ENCODE results near the gene ELP5. TPM values are rescaled to one million over a fixed set of nuclear protein-coding genes. Genes with fewer than 3 reads are reported as not detected.

ELP5 gene
- total RNA-seq, 1 experiment from 2014 or later, result 49.6 TPM

DNA sequence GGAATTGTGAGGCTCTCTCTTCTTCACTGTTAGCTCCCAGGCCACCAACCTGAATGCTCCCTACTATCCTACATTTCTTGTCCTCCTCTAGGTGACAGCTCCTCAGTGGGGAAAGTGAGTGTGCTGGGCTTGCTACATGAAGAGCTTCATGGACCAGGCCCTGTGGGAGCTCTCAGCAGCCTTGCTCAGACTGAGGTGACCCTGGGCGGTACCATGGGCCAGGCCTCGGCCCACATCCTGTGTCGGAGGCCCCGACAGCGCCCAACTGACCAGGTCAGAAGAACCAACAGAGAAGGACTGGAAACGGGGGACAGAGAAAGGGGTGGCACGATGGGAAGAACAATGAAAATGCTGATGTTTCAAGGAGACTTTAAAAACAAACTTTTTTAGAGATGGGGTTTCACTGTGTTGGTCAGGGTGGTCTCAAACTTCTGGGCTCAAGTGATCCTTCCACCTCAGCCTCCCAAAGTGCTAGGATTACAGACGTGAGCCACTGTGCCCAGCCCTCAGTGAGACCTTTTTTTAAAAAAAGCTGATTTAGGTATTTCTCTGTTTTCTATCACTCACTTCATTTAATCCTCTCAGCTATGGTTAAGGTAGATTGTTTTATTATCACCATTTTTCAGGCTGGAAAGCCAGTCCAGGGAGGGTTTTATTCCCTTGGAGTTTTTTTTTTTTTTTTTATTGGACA lies 4.9 kb downstream of the ELP5 start:
- H2AK5ac ChIP-seq (ENCODE audit: insufficient read length, low read length), result no peak overlapping the region
- no peak overlapping the region for H3K56ac ChIP-seq (ENCODE audit: insufficient read length, low read depth, low read length)
- Mint-ChIP-seq H3K4me3 (no peak overlapping the region; a peak in 1 of 5 replicates), H3K36me3 (ENCODE audit: insufficient read depth in 1 of 3, low read depth in 3 of 3) (peaks cover 22 to 67% (median 60%) of the 10 kb centered on the region in 3 experiments), H3K27ac (peak overlapping the region; percentile 19 to 92 (median 77); a peak in 5 of 7 replicates), H3K27me3 (ENCODE audit: low read depth) (peaks cover 2% of the 10 kb centered on the region), H3K4me1 (peaks cover 12 to 25% of the 10 kb centered on the region in 2 experiments), H3K9me3 (no peaks in the 10 kb centered on the region)
- H3K79me2 ChIP-seq (ENCODE audit: insufficient read depth, low read length), result peaks cover 8% of the 10 kb centered on the region; the same call in 1 of the 2 replicates
- no peak overlapping the region for H2BK120ac ChIP-seq (ENCODE audit: low read depth, low read length, poor library complexity, severe bottlenecking)
- no peak overlapping the region for H3K14ac ChIP-seq (ENCODE audit: insufficient read depth, low read length)
- H4K8ac ChIP-seq (replicated peaks; ENCODE audit: insufficient read length, low read depth, low read length), result no peak overlapping the region
- H2AFZ ChIP-seq (ENCODE audit: low read length), result no peak overlapping the region
- no peak overlapping the region for H2BK15ac ChIP-seq (ENCODE audit: low read depth, low read length)
- no peaks in the 10 kb centered on the region for H3K27me3 ChIP-seq (ENCODE audit: insufficient read depth, low read length)
- H3T11ph ChIP-seq (ENCODE audit: low read length), result no peak overlapping the region
- H3K9ac ChIP-seq (ENCODE audit: extremely low read depth, insufficient read length, low read length), result no peak overlapping the region
- WGBS (ENCODE audit: extremely low coverage, insufficient read length, low lambda C conversion rate), result no CpG with 5 or more reads among the region's 8 CpGs
- no peak for TF ChIP-seq CTCF (conservative IDR thresholded peaks at IDR 0.05)
- H3K4ac ChIP-seq (ENCODE audit: low read depth, low read length), result no peak overlapping the region
- no peak overlapping the region for H3K18ac ChIP-seq (ENCODE audit: insufficient read length, low read depth, low read length)
- H3K23ac ChIP-seq (ENCODE audit: insufficient read length, low read depth, low read length), result no peak overlapping the region
- no peak overlapping the region for H4K5ac ChIP-seq (ENCODE audit: insufficient read length, low read depth, low read length)
- no peak overlapping the region for H4K91ac ChIP-seq (ENCODE audit: insufficient read length, low read depth, low read length)
- no peak overlapping the region for H2BK12ac ChIP-seq (ENCODE audit: insufficient read length, low read depth, low read length)
- H2BK5ac ChIP-seq (ENCODE audit: insufficient read length, low read length), result no peak overlapping the region
- no peak overlapping the region for H3K27ac ChIP-seq (ENCODE audit: insufficient read length, low read depth, low read length)
- DNase-seq, result no peak
- H3K23me2 ChIP-seq (ENCODE audit: insufficient read length, low read depth, low read length, poor library complexity, severe bottlenecking), result peaks cover 12% of the 10 kb centered on the region
- no peaks in the 10 kb centered on the region for H3K9me3 ChIP-seq (ENCODE audit: control insufficient read depth, low read depth, low read length)
- no peak overlapping the region for H2BK20ac ChIP-seq (ENCODE audit: low read depth, low read length, poor library complexity, severe bottlenecking)
- no peaks in the 10 kb centered on the region for H3K79me1 ChIP-seq (ENCODE audit: insufficient read depth, low read depth, low read length, poor library complexity, severe bottlenecking)
- peaks cover 4% of the 10 kb centered on the region; the same call in 1 of the 2 replicates for H3K4me1 ChIP-seq (ENCODE audit: insufficient read depth, low read length)
- H4K20me1 ChIP-seq (ENCODE audit: control insufficient read depth, insufficient read depth, insufficient read length), result no peaks in the 10 kb centered on the region
- no peak overlapping the region for H3K4me2 ChIP-seq (ENCODE audit: insufficient read depth, insufficient read length, low read length)
